Spleen (tissue), 11 donors: Measurements from ENCODE around the gene ETV5. TPM values are rescaled to one million over a fixed set of nuclear protein-coding genes. Genes with fewer than 3 reads are reported as not detected.
"Not testable (repeated sequence)": the region's sequence is repeated elsewhere in the genome, so short reads cannot be mapped to it uniquely, and the experiment has no call there.

Source experiments
- DNase-seq: peaks from one replicate; pipeline ENCODE4 v3.0.0-alpha.2; 2020
- H3K27ac ChIP-seq, 8 donors: fragments of 200-600 bp; sonication (generic) in 7 of 8; 1 replicate in 4 of 8; 2 replicates in 4 of 8; pipeline versions ENCODE4 v1.5.0 to v1.8.0; 2016 to 2021; ENCODE audit warnings: inconsistent platforms in 4 of 8, mild to moderate bottlenecking in 4 of 8, moderate library complexity in 1 of 8
- H3K27me3 ChIP-seq, 7 donors: fragments of 200-600 bp; sonication (generic) in 6 of 7; replicated peaks in 1 of 7; 1 replicate in 4 of 7; 2 replicates in 3 of 7; pipeline versions ENCODE4 v1.5.0 to v1.8.0; 2016 to 2021; ENCODE audit warnings: inconsistent platforms in 3 of 7, mild to moderate bottlenecking in 1 of 7
- H3K36me3 ChIP-seq, 6 donors: fragments of 200-600 bp; sonication (generic) in 5 of 6; 1 replicate in 4 of 6; 2 replicates in 2 of 6; pipeline versions ENCODE4 v1.5.0 to v1.8.0; 2016 to 2021; ENCODE audit warnings: inconsistent platforms in 2 of 6
- H3K4me1 ChIP-seq, 6 donors: fragments of 200-600 bp; sonication (generic) in 5 of 6; 1 replicate in 3 of 6; 2 replicates in 3 of 6; pipeline versions ENCODE4 v1.5.0 to v1.8.0; 2016 to 2021; ENCODE audit warnings: inconsistent platforms in 3 of 6
- H3K4me3 ChIP-seq, 8 donors: fragments of 200-600 bp; sonication (generic) in 7 of 8; 1 replicate in 4 of 8; 2 replicates in 4 of 8; pipeline versions ENCODE4 v1.5.0 to v1.8.0; 2016 to 2021; ENCODE audit warnings: inconsistent platforms in 4 of 8, mild to moderate bottlenecking in 4 of 8, moderate library complexity in 2 of 8
- H3K9me3 ChIP-seq, 8 donors: fragments of 200-600 bp; sonication (generic) in 7 of 8; 1 replicate in 4 of 8; 2 replicates in 4 of 8; pipeline versions ENCODE4 v1.5.0 to v1.8.0; 2016 to 2021; ENCODE audit warnings: inconsistent platforms in 4 of 8
- POLR2A ChIP-seq, 3 donors: fragments of 450-650 bp; IDR thresholded peaks; one replicate each; pipeline ENCODE4 v1.5.1; 2017; ENCODE audit warnings: antibody characterized with exemption in 3 of 3, mild to moderate bottlenecking in 1 of 3
- POLR2AphosphoS5 ChIP-seq, 3 donors: sonication (generic); formaldehyde crosslinking; IDR thresholded peaks; one replicate each; pipeline ENCODE4 v1.5.1; 2017; ENCODE audit warnings: antibody characterized with exemption in 3 of 3
- WGBS, 5 donors: extraction: QIAGEN DNeasy Blood & Tissue Kit in 3 of 5; methylation state at CpG; one replicate each; pipeline versions ENCODE4 v1.1.5 to v1.1.7; 2013 to 2018; 5-methylcytosine and 5-hydroxymethylcytosine counted together
- intact Hi-C: fragments of 100-400 bp; cut with DNase I; formaldehyde crosslinking; loops from one replicate; pipeline ENCODE4 v1.15.0; 2023; ENCODE audit warnings: low total_unique reads
- polyA plus RNA-seq, 3 donors: library from polyadenylated mRNA; stranded (reverse); fragments of 200-250 nt; gene quantifications; one replicate each; pipeline ENCODE4 v1.2.1, GENCODE V29; 2013
- total RNA-seq, 7 donors: library from RNA; depleted of rRNA in 3 of 7; stranded (reverse); fragments of >200 nt in 3 of 7; fragmentation: NEBNext Ultra II Directional in 4 of 7; extraction: Animal tissue kit (Norgen Biotek cat#: 25700) in 4 of 7; gene quantifications; one replicate each; pipeline versions ENCODE4 v1.1.0 to v1.2.1, GENCODE V29; 2016 to 2021
- TF ChIP-seq, protein P1 (sequence below), 11 experiments: fragments of 200-600 bp in 7 of 11; fragments of 450-650 bp in 4 of 11; sonication (generic) in 4 of 11; IDR thresholded peaks in 8 of 11; conservative IDR thresholded peaks in 3 of 11; 1 replicate in 7 of 11; 2 replicates in 4 of 11; pipeline versions ENCODE4 v1.4.0 to v1.8.0; 2016 to 2021; ENCODE audit warnings: antibody characterized with exemption in 11 of 11, inconsistent platforms in 4 of 11, mild to moderate bottlenecking in 1 of 11
- donor health status: healthy with polysubstance abuse.
- donor health status: DM: no; HTN: no; CAD: no; lungs with moderate emphysema.
- donor health status: DM: no; HTN: no; CAD: no.
- donor health status: Bipolar disorder and iron deficiency.
- donor health status: healthy.
- donor health status: DM: no; HTN: no; CAD: no.
- donor health status: DM: yes; HTN: yes; CAD: no.

Gene ETV5
- total and polyA plus RNA-seq, 10 donors, result 5.2 to 65.5 (median 24.0) TPM

DNA sequence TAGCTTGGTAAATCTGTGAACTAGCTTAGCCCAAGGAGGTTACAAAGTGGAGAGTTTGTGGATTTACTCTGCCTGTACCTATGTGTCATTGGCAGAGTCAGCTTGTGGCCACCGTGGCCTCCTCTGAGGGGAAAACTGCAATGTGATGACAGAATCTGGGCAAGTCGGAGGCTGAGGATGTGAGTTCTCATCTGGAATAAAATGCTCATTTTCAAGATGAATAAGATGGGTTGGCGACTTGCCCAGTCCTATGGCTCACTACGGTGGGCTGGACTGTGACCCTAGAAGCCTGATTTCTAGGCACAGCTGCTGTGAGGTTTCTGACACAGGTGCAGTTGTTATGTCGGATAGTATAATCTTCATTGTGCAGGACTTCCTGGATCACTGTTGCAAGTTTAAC lies 83.7 kb downstream of the ETV5 start:
- DNase-seq, result no peak
- Histone ChIP-seq H3K4me3 (no peak overlapping the region), H3K4me1 (no peaks in the 10 kb centered on the region), H3K27me3 (peaks cover 0 to 6% (median 0%) of the 10 kb centered on the region in 7 donors), H3K9me3 (no peaks in the 10 kb centered on the region), H3K27ac (no peak overlapping the region), H3K36me3 (no peaks in the 10 kb centered on the region)
- WGBS, 5 donors, result 20 to 32% (median 27%) methylated on average over 5 of the region's 5 CpGs
- TF ChIP-seq, protein P1, sequence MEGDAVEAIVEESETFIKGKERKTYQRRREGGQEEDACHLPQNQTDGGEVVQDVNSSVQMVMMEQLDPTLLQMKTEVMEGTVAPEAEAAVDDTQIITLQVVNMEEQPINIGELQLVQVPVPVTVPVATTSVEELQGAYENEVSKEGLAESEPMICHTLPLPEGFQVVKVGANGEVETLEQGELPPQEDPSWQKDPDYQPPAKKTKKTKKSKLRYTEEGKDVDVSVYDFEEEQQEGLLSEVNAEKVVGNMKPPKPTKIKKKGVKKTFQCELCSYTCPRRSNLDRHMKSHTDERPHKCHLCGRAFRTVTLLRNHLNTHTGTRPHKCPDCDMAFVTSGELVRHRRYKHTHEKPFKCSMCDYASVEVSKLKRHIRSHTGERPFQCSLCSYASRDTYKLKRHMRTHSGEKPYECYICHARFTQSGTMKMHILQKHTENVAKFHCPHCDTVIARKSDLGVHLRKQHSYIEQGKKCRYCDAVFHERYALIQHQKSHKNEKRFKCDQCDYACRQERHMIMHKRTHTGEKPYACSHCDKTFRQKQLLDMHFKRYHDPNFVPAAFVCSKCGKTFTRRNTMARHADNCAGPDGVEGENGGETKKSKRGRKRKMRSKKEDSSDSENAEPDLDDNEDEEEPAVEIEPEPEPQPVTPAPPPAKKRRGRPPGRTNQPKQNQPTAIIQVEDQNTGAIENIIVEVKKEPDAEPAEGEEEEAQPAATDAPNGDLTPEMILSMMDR (IDR thresholded peaks at IDR 0.05 in 8 of 11, conservative IDR thresholded peaks at IDR 0.05 in 3 of 11), result no peak
- TF ChIP-seq POLR2A (IDR thresholded peaks at IDR 0.05), result no peak
- intact Hi-C loops, result no loop called here

DNA sequence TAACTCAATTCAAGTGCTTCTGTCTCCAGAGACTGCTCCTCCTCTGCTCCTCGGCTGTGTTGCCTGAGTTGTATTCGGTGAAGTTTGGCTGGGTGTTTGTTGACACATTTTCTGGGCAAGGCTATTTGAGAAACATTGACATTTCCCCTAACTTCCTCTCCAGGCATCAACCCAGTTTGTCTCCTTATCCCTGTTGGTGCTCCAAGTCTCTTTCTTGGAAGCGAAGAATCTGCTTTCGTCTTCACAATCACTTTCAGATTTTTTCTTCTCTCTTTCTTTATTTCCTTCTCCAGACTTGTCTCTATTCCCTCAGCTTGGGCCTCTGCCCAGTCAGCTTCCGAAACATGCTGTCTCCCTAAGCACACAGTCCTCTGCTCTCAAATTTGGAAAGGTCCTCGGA lies 84.7 kb downstream of the ETV5 start:
- H3K27me3 ChIP-seq, result peaks cover 0 to 6% (median 0%) of the 10 kb centered on the region in 7 donors
- H3K4me1 ChIP-seq, result no peaks in the 10 kb centered on the region
- WGBS, 5 donors, result 70 to 82% (median 76%) methylated on average over 6 of the region's 6 CpGs
- H3K36me3 ChIP-seq, result no peaks in the 10 kb centered on the region
- intact Hi-C loops, result no loop called here
- no peaks in the 10 kb centered on the region for H3K9me3 ChIP-seq
- TF ChIP-seq, protein P1 (IDR thresholded peaks at IDR 0.05 in 8 of 11, conservative IDR thresholded peaks at IDR 0.05 in 3 of 11), result no peak
- DNase-seq, result no peak
- H3K27ac ChIP-seq, result no peak overlapping the region
- no peak overlapping the region for H3K4me3 ChIP-seq

DNA sequence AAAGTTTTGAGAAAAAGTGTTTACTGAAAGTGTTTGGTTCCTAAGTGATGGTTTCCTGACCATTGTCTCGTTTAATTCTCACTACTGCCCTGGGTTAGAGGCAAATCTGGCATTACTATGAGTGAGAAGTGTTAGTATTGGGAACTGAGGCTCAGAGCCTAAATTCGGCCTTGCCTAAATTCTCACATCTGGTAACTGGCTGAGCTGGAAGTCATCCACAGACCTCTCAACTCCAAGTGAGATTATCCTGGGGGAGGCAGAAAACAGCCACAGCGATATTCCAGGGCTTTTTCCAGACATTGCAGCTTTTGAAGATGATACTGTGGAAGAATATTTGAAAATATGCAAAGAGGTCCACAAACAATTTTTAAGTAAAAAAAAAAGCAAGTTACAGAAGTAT lies 86.0 kb downstream of the ETV5 start:
- 68 to 87% (median 78%) methylated on average over 3 of the region's 3 CpGs for WGBS, 5 donors
- peaks cover 0 to 6% (median 0%) of the 10 kb centered on the region in 7 donors for H3K27me3 ChIP-seq
- DNase-seq, result no peak

DNA sequence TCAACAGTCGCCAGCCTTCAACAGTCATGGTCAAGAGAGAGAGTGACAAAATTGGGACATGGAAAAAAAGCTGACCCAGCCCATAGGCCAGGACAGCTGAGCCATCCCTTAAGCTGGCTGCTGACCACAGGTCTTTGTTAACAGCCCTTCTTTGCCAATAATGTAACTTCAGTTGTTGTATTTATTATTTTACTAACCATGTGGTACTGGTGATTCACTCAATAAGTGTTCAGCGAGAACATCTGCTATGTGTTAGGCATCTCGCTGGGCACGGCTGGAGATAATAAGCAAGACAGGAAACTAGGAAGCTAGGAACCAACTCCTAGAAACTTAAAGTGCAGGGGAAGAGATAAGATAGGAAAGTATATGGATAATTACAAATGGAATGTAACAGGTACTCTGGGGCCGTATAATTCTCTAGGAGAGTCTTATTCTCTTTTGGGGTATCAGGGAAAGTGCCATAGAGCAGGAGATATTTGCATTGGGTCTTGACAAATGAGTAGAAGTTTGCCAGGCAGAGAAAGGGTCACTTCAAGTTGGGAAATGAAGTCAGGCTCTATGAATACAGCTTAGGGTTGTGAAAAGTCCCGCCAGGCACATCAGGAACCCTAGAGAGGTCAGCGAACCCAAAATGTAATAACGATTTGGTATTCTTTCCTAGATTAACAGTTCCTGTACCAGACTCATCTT lies 87.1 kb downstream of the ETV5 start:
- no peaks in the 10 kb centered on the region for H3K36me3 ChIP-seq
- H3K4me1 ChIP-seq, result no peaks in the 10 kb centered on the region
- no peak for DNase-seq
- H3K4me3 ChIP-seq, result no peak overlapping the region
- WGBS, 5 donors, result 86 to 93% (median 91%) methylated on average over 8 of the region's 8 CpGs
- peaks cover 0 to 2% (median 0%) of the 10 kb centered on the region in 8 donors for H3K9me3 ChIP-seq
- H3K27ac ChIP-seq, result no peak overlapping the region
- intact Hi-C loops, result no loop called here
- H3K27me3 ChIP-seq, result peaks cover 0 to 13% (median 0%) of the 10 kb centered on the region in 7 donors
- TF ChIP-seq POLR2AphosphoS5 (IDR thresholded peaks at IDR 0.05), result no peak
- no peak for TF ChIP-seq POLR2A (IDR thresholded peaks at IDR 0.05)
- TF ChIP-seq, protein P1 (IDR thresholded peaks at IDR 0.05 in 8 of 11, conservative IDR thresholded peaks at IDR 0.05 in 3 of 11), result no peak

More for the DNA sequence above, 86.0 kb downstream of the ETV5 start:
- H3K4me3 ChIP-seq, result no peak overlapping the region
- H3K27ac ChIP-seq, result no peak overlapping the region
- intact Hi-C loops, result no loop called here
- H3K4me1 ChIP-seq, result no peaks in the 10 kb centered on the region
- TF ChIP-seq POLR2A (IDR thresholded peaks at IDR 0.05), result no peak
- TF ChIP-seq, protein P1 (IDR thresholded peaks at IDR 0.05 in 8 of 11, conservative IDR thresholded peaks at IDR 0.05 in 3 of 11), result no peak
- TF ChIP-seq POLR2AphosphoS5 (IDR thresholded peaks at IDR 0.05), result no peak
- no peaks in the 10 kb centered on the region for H3K9me3 ChIP-seq
- H3K36me3 ChIP-seq, result no peaks in the 10 kb centered on the region

DNA sequence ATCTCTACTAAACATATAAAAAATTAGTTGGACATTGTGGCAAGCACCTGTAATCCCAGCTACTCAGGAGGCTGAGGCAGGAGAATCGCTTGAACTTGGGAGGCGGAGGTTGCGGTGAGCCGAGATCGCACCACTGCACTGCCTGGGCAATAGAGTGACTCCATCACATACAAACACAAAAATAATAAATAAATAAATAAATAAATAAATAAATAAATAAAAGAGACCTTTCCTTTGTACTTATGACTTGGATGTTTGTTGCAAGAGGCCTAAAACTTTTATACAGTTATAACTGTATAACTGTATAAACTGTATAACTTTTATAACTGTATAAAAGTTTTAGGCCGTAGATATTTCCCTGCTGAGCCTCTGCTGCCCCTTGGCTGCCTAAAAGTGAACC lies 87.6 kb downstream of the ETV5 start:
- H3K4me3 ChIP-seq, DNase-seq, intact Hi-C loops, H3K9me3 ChIP-seq, H3K36me3 ChIP-seq, H3K27ac ChIP-seq, H3K4me1 ChIP-seq: not testable (repeated sequence)
- WGBS, 5 donors, result 92 to 95% (median 94%) methylated on average over 6 of the region's 6 CpGs
- H3K27me3 ChIP-seq, result peaks cover 0 to 18% (median 0%) of the 10 kb centered on the region in 7 donors

DNA sequence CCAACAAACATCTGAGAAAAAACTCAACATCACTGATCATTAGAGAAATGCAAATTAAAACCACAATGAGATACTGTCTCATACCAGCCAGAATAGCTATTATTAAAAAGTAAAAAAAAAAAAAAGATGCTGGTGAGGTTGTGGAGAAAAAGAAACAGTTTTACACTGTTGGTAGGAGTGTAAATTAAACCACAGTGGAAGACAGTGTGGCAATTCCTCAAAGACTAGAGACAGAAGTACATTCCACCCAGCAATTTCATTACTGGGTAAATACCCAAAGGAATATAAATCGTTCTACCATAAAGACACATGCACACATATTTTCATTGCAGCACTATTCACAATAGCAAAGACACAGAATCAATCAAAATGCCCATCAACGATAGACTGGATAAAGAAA lies 89.6 kb downstream of the ETV5 start:
- not testable (repeated sequence) for H3K4me1 ChIP-seq, H3K4me3 ChIP-seq, H3K9me3 ChIP-seq

More for the DNA sequence above, 89.6 kb downstream of the ETV5 start:
- peaks cover 0 to 17% (median 0%) of the 10 kb centered on the region in 7 donors for H3K27me3 ChIP-seq
- WGBS, 5 donors, result 72 to 87% (median 81%) methylated on average over 2 of the region's 2 CpGs
- H3K36me3 ChIP-seq, DNase-seq, intact Hi-C loops, H3K27ac ChIP-seq: not testable (repeated sequence)
